ENCODE measurements around the gene VPREB1.

VPREB1 gene

GRCh38 chr22:22228421-22228820 lies 16.2 kb upstream of the VPREB1 start:
- no peaks in the 10 kb centered on the region for H3K9me3 Mint-ChIP-seq
- H3K4me3 Mint-ChIP-seq: no peak overlapping the region
- H3K36me3 Mint-ChIP-seq (ENCODE audit: low read depth): no peaks in the 10 kb centered on the region
- H3K27ac Mint-ChIP-seq: no peak overlapping the region
- no peaks in the 10 kb centered on the region for H3K4me1 Mint-ChIP-seq (ENCODE audit: low read depth)
- H3K27me3 Mint-ChIP-seq (ENCODE audit: low read depth): no peaks in the 10 kb centered on the region

GRCh38 chr22:22228921-22229320 lies 15.7 kb upstream of the VPREB1 start:
- peaks cover 2% of the 10 kb centered on the region for H3K4me1 Mint-ChIP-seq (ENCODE audit: low read depth)
- H3K36me3 Mint-ChIP-seq (ENCODE audit: low read depth): no peaks in the 10 kb centered on the region
- H3K9me3 Mint-ChIP-seq: no peaks in the 10 kb centered on the region

GRCh38 chr22:22229683-22230420 lies 14.7 kb upstream of the VPREB1 start:
- Mint-ChIP-seq H3K4me1 (ENCODE audit: low read depth) (peaks cover 6% of the 10 kb centered on the region), H3K9me3 (no peaks in the 10 kb centered on the region), H3K27me3 (ENCODE audit: low read depth) (no peaks in the 10 kb centered on the region), H3K36me3 (ENCODE audit: low read depth) (no peaks in the 10 kb centered on the region), H3K27ac (no peak overlapping the region), H3K4me3 (no peak overlapping the region)

More at GRCh38 chr22:22228921-22229320, 15.7 kb upstream of the VPREB1 start:
- no peak overlapping the region for H3K4me3 Mint-ChIP-seq
- H3K27me3 Mint-ChIP-seq (ENCODE audit: low read depth): no peaks in the 10 kb centered on the region
- H3K27ac Mint-ChIP-seq: no peak overlapping the region

- Mint-ChIP-seq H3K36me3 (ENCODE audit: low read depth) (no peaks in the 10 kb centered on the region), H3K4me1 (ENCODE audit: low read depth) (peaks cover 9% of the 10 kb centered on the region), H3K4me3 (no peak overlapping the region), H3K9me3 (no peaks in the 10 kb centered on the region), H3K27me3 (ENCODE audit: low read depth) (no peaks in the 10 kb centered on the region), H3K27ac (no peak overlapping the region)
Observed at GRCh38 chr22:22230438-22230837, 14.1 kb upstream of the VPREB1 start.

- no peak overlapping the region for H3K27ac Mint-ChIP-seq
- no peaks in the 10 kb centered on the region for H3K27me3 Mint-ChIP-seq (ENCODE audit: low read depth)
- H3K4me1 Mint-ChIP-seq (ENCODE audit: low read depth): peaks cover 11% of the 10 kb centered on the region
- H3K9me3 Mint-ChIP-seq: no peaks in the 10 kb centered on the region
- H3K4me3 Mint-ChIP-seq: no peak overlapping the region
- H3K36me3 Mint-ChIP-seq (ENCODE audit: low read depth): no peaks in the 10 kb centered on the region
Observed at GRCh38 chr22:22233081-22233480, 11.5 kb upstream of the VPREB1 start.

GRCh38 chr22:22235558-22235957 lies 9.0 kb upstream of the VPREB1 start:
- Mint-ChIP-seq H3K36me3 (ENCODE audit: low read depth) (no peaks in the 10 kb centered on the region), H3K27ac (peak overlapping the region; percentile 6), H3K4me1 (ENCODE audit: low read depth) (peaks cover 11% of the 10 kb centered on the region), H3K4me3 (no peak overlapping the region), H3K9me3 (no peaks in the 10 kb centered on the region), H3K27me3 (ENCODE audit: low read depth) (no peaks in the 10 kb centered on the region)

GRCh38 chr22:22237521-22237920 lies 7.1 kb upstream of the VPREB1 start:
- Mint-ChIP-seq H3K36me3 (ENCODE audit: low read depth) (no peaks in the 10 kb centered on the region), H3K27ac (no peak overlapping the region), H3K27me3 (ENCODE audit: low read depth) (peaks cover 6% of the 10 kb centered on the region), H3K9me3 (no peaks in the 10 kb centered on the region), H3K4me1 (ENCODE audit: low read depth) (peaks cover 11% of the 10 kb centered on the region), H3K4me3 (no peak overlapping the region)

GRCh38 chr22:22239311-22239939 lies 5.2 kb upstream of the VPREB1 start:
- H3K4me1 Mint-ChIP-seq (ENCODE audit: low read depth): peaks cover 9% of the 10 kb centered on the region
- no peak overlapping the region for H3K27ac Mint-ChIP-seq
- H3K4me3 Mint-ChIP-seq: no peak overlapping the region
- H3K9me3 Mint-ChIP-seq: no peaks in the 10 kb centered on the region
- peaks cover 6% of the 10 kb centered on the region for H3K27me3 Mint-ChIP-seq (ENCODE audit: low read depth)
- H3K36me3 Mint-ChIP-seq (ENCODE audit: low read depth): no peaks in the 10 kb centered on the region

GRCh38 chr22:22241554-22241898 lies 3.1 kb upstream of the VPREB1 start:
- Mint-ChIP-seq H3K4me3 (no peak overlapping the region), H3K4me1 (ENCODE audit: low read depth) (peaks cover 4% of the 10 kb centered on the region), H3K36me3 (ENCODE audit: low read depth) (no peaks in the 10 kb centered on the region)

GRCh38 chr22:22242488-22242887 lies 2.1 kb upstream of the VPREB1 start:
- Mint-ChIP-seq H3K27me3 (ENCODE audit: low read depth) (peaks cover 6% of the 10 kb centered on the region), H3K36me3 (ENCODE audit: low read depth) (no peaks in the 10 kb centered on the region), H3K4me1 (ENCODE audit: low read depth) (peaks cover 5% of the 10 kb centered on the region), H3K27ac (no peak overlapping the region), H3K4me3 (no peak overlapping the region), H3K9me3 (no peaks in the 10 kb centered on the region)

More at GRCh38 chr22:22241554-22241898, 3.1 kb upstream of the VPREB1 start:
- H3K27me3 Mint-ChIP-seq (ENCODE audit: low read depth): peaks cover 6% of the 10 kb centered on the region
- H3K27ac Mint-ChIP-seq: no peak overlapping the region
- no peaks in the 10 kb centered on the region for H3K9me3 Mint-ChIP-seq

- no peak overlapping the region for H3K27ac Mint-ChIP-seq
- H3K27me3 Mint-ChIP-seq (ENCODE audit: low read depth): peaks cover 6% of the 10 kb centered on the region
- H3K4me1 Mint-ChIP-seq (ENCODE audit: low read depth): peaks cover 7% of the 10 kb centered on the region
- H3K9me3 Mint-ChIP-seq: no peaks in the 10 kb centered on the region
- no peak overlapping the region for H3K4me3 Mint-ChIP-seq
- no peaks in the 10 kb centered on the region for H3K36me3 Mint-ChIP-seq (ENCODE audit: low read depth)
Observed at GRCh38 chr22:22243033-22243680, 1.4 kb upstream of the VPREB1 start.

- Mint-ChIP-seq H3K36me3 (ENCODE audit: low read depth) (no peaks in the 10 kb centered on the region), H3K4me1 (ENCODE audit: low read depth) (peaks cover 19% of the 10 kb centered on the region), H3K9me3 (no peaks in the 10 kb centered on the region), H3K27me3 (ENCODE audit: low read depth) (peaks cover 6% of the 10 kb centered on the region), H3K27ac (no peak overlapping the region), H3K4me3 (no peak overlapping the region)
Observed at GRCh38 chr22:22245256-22245909, 797 bp downstream of the VPREB1 start.

- H3K4me3 Mint-ChIP-seq: no peak overlapping the region
- H3K27ac Mint-ChIP-seq: no peak overlapping the region
- H3K27me3 Mint-ChIP-seq (ENCODE audit: low read depth): peaks cover 6% of the 10 kb centered on the region
- peaks cover 19% of the 10 kb centered on the region for H3K4me1 Mint-ChIP-seq (ENCODE audit: low read depth)
- no peaks in the 10 kb centered on the region for H3K9me3 Mint-ChIP-seq
- no peaks in the 10 kb centered on the region for H3K36me3 Mint-ChIP-seq (ENCODE audit: low read depth)
Observed at GRCh38 chr22:22245935-22246525, 1.4 kb downstream of the VPREB1 start.

- Mint-ChIP-seq H3K4me3 (no peak overlapping the region), H3K36me3 (ENCODE audit: low read depth) (no peaks in the 10 kb centered on the region), H3K27ac (no peak overlapping the region), H3K9me3 (no peaks in the 10 kb centered on the region), H3K27me3 (ENCODE audit: low read depth) (peaks cover 2% of the 10 kb centered on the region), H3K4me1 (ENCODE audit: low read depth) (peaks cover 19% of the 10 kb centered on the region)
Observed at GRCh38 chr22:22246706-22247105, 2.1 kb downstream of the VPREB1 start.

Data from T-helper 1 cell treated with Interleukin-12 subunit alpha and Interleukin-12 subunit beta and Interleukin-4 antibody, amounts not matched to agents 30 μg/mL and 1 μg/mL, for 36 hours (primary cell).